ENCODE results near the gene ARMH1.
A peak's percentile ranks its signal among the peaks of the same experiment; 100 is the strongest.

The ARMH1 gene

GRCh38 chr1:44681905-44682882 lies 7.7 kb downstream of the ARMH1 start:
- Histone ChIP-seq H3K27me3 (no peaks in the 10 kb centered on the region), H3K27ac (peak overlapping the region; percentile 59), H3K4me1 (ENCODE audit: control insufficient read depth in 1 of 2, insufficient read depth in 1 of 2, low read depth in 1 of 2, low read length in 1 of 2) (peaks cover 61 to 64% of the 10 kb centered on the region in 2 experiments), H3K4me3 (ENCODE audit: low read depth in 1 of 2, low read length in 1 of 2) (no peak overlapping the region), H3K36me3 (no peaks in the 10 kb centered on the region), H3K9me3 (no peaks in the 10 kb centered on the region)
- no peak for TF ChIP-seq CTCF (IDR thresholded peaks at IDR 0.05)

DNA sequence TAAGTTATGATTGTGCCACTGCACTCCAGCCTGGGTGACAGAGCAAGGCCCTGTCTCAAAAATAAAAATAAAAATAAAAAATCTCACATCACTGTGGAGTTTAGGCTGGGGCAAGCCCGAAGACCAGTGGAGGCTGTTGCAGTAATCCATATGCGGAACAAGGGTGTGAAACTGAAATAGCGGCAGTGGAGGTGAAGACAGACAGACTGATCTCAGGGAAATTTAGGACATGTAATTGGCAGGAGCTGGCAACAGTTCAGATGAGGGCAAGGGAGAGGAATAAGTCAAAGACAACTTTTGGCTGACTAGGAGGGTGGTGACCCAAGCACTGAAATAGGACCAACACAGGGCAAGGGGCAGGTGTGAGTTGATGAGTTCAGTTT lies 8.4 kb downstream of the ARMH1 start:
- Histone ChIP-seq H3K27me3 (no peaks in the 10 kb centered on the region), H3K9me3 (no peaks in the 10 kb centered on the region), H3K4me3 (ENCODE audit: low read depth in 1 of 2, low read length in 1 of 2) (no peak overlapping the region), H3K4me1 (ENCODE audit: control insufficient read depth in 1 of 2, insufficient read depth in 1 of 2, low read depth in 1 of 2, low read length in 1 of 2) (peaks cover 55 to 57% of the 10 kb centered on the region in 2 experiments), H3K27ac (peak overlapping the region; percentile 59), H3K36me3 (no peaks in the 10 kb centered on the region)
- no peak for TF ChIP-seq CTCF (IDR thresholded peaks at IDR 0.05)

GRCh38 chr1:44684525-44684924 lies 10.0 kb downstream of the ARMH1 start:
- Histone ChIP-seq H3K9me3 (no peaks in the 10 kb centered on the region), H3K4me3 (ENCODE audit: low read depth in 1 of 2, low read length in 1 of 2) (no peak overlapping the region), H3K36me3 (no peaks in the 10 kb centered on the region), H3K27ac (peak overlapping the region; percentile 59), H3K27me3 (no peaks in the 10 kb centered on the region), H3K4me1 (ENCODE audit: control insufficient read depth in 1 of 2, insufficient read depth in 1 of 2, low read depth in 1 of 2, low read length in 1 of 2) (peaks cover 46 to 49% of the 10 kb centered on the region in 2 experiments)
- TF ChIP-seq CTCF (IDR thresholded peaks at IDR 0.05), result no peak

DNA sequence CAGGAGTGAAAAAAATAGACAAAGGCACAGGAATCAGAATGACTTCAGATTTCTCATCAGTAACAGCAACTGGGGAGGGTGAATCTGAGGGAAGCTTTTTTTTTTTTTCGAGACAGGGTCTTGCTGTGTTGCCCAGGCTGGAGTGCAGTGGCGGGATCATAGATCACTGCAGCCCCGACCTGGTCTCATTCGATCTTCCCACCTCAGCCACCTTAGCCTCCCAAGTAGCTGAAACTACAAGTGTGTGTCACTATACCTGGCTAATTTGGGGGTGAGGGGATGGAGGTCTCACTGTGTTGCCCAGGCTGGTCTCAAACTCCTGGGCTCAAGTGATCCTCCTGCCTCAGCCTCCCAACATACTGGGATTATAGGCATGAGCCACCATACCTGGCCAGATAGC lies 10.7 kb downstream of the ARMH1 start:
- Histone ChIP-seq H3K4me1 (ENCODE audit: control insufficient read depth in 1 of 2, insufficient read depth in 1 of 2, low read depth in 1 of 2, low read length in 1 of 2) (peaks cover 46 to 49% of the 10 kb centered on the region in 2 experiments), H3K36me3 (no peaks in the 10 kb centered on the region), H3K27me3 (no peaks in the 10 kb centered on the region), H3K27ac (peak overlapping the region; percentile 59), H3K4me3 (ENCODE audit: low read depth in 1 of 2, low read length in 1 of 2) (no peak overlapping the region), H3K9me3 (no peaks in the 10 kb centered on the region)
- TF ChIP-seq CTCF (IDR thresholded peaks at IDR 0.05), result no peak

DNA sequence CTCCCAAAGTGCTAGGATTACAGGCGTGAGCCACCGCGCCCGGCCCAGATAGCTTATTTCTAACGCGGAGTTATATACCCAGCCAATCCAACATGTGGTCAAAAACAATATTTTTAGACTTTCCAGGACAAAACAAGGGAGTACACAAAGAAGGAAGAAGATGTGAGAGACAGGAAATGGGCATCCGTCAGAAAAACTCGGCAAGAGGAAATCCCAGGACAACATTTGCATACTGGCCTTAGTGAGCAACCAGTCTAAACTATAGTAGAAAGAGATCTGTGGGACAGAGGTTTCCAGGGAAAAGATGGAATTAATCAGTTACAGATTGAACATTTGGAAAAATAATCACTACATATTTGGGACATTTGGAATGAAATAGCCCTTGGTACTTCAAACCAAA lies 11.4 kb downstream of the ARMH1 start:
- Histone ChIP-seq H3K9me3 (no peaks in the 10 kb centered on the region), H3K27me3 (no peaks in the 10 kb centered on the region), H3K36me3 (no peaks in the 10 kb centered on the region), H3K27ac (no peak overlapping the region), H3K4me1 (ENCODE audit: control insufficient read depth in 1 of 2, insufficient read depth in 1 of 2, low read depth in 1 of 2, low read length in 1 of 2) (peaks cover 46 to 49% of the 10 kb centered on the region in 2 experiments), H3K4me3 (ENCODE audit: low read depth in 1 of 2, low read length in 1 of 2) (no peak overlapping the region)
- no peak for TF ChIP-seq CTCF (IDR thresholded peaks at IDR 0.05)
